Measurements from ENCODE around the gene OR2T2.
"Not testable (repeated sequence)": the region's sequence is repeated elsewhere in the genome, so short reads cannot be mapped to it uniquely, and the experiment has no call there.

Gene OR2T2, protein sequence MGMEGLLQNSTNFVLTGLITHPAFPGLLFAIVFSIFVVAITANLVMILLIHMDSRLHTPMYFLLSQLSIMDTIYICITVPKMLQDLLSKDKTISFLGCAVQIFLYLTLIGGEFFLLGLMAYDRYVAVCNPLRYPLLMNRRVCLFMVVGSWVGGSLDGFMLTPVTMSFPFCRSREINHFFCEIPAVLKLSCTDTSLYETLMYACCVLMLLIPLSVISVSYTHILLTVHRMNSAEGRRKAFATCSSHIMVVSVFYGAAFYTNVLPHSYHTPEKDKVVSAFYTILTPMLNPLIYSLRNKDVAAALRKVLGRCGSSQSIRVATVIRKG

DNA sequence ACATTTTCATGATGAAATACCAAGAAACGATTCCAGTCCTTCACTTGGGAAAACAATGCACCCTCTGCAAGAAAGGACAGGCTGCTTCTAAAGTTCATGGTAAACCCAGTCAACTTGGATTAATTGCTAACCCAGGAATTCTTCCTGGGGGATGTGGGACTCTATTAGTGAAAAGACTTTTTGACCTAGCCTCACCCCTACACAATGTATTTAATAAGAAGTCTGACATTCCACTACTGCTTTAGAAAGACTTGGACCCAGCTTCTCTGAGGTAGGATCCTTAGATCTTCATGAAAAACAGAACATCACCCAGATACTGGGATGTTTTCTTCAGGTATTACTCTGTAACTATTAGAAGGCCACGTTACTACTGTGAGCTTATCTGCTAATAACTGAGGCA, at the start of gene OR2T2:
Gene OR2T2 (plus strand): TSS at position 239 of the 400 bp plus-strand sequence. CDS start 7,161 bp downstream, outside the sequence.
- not testable (repeated sequence) for H3K4me1 ChIP-seq (ENCODE audit: control insufficient read depth, insufficient read depth, low read length); H3K4me3 ChIP-seq (ENCODE audit: low read length); H3K27me3 ChIP-seq (ENCODE audit: control insufficient read depth, insufficient read depth, low read length); H3K36me3 ChIP-seq (ENCODE audit: control insufficient read depth, insufficient read depth, low read length); H3K27ac ChIP-seq (ENCODE audit: low read depth, low read length); H3K9ac ChIP-seq (ENCODE audit: low read length)

DNA sequence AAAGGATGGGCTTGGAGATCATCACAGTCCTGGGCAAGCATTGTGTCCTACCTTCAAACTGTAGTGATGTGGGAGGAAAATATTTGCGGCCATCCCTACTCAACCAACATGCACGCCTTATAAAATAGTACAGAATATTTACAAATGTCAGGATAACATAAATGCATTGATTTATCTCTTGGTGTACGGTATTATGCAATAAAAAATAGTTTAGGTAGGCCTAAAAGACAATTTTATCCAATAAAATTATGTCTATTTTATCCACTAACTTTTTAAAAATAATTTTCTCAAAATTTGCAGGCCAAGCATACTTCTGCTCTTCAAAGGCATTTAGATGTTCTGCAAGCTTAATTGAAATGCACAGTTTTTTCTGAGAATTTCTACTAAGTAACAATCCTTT, 42.7 kb upstream of the OR2T2 start, which contains the start of gene OR2T1:
Gene OR2T1 (plus strand): TSS at position 301 of the 400 bp plus-strand sequence. CDS start 3,100 bp downstream, outside the sequence.
- Histone ChIP-seq H3K27ac (ENCODE audit: low read depth, low read length) (no peak within 1 kb of the TSS), H3K4me3 (ENCODE audit: low read length) (no peak within 1 kb of the TSS), H3K4me1 (ENCODE audit: control insufficient read depth, insufficient read depth, low read length) (no peaks in the 10 kb centered on the region), H3K36me3 (ENCODE audit: control insufficient read depth, insufficient read depth, low read length) (no peaks in the 10 kb centered on the region), H3K9ac (ENCODE audit: low read length) (no peak within 1 kb of the TSS), H3K27me3 (ENCODE audit: control insufficient read depth, insufficient read depth, low read length) (no peaks in the 10 kb centered on the region)

DNA sequence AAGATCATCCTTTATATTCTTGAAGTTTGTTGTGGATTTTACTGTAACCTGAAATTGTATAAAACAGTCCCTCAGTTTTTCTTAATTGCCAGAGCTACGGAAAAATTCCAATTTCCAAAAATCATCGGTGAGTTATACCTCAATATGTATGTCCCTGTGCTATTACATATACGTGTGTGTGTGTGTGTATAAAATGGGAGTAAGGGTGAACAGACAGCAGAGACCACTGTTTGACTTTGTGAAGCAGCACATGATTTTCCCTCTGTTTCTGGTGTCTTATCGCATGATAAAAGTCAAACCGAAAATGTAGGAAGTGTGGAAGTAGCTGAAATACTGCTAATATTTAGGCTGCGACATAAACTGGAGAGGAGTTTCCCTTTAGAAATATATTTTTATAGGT, 41.4 kb upstream of the OR2T2 start:
- Histone ChIP-seq H3K27ac (ENCODE audit: low read depth, low read length) (no peak overlapping the region), H3K9ac (ENCODE audit: low read length) (no peak overlapping the region), H3K27me3 (ENCODE audit: control insufficient read depth, insufficient read depth, low read length) (no peaks in the 10 kb centered on the region), H3K36me3 (ENCODE audit: control insufficient read depth, insufficient read depth, low read length) (no peaks in the 10 kb centered on the region), H3K4me1 (ENCODE audit: control insufficient read depth, insufficient read depth, low read length) (no peaks in the 10 kb centered on the region), H3K4me3 (ENCODE audit: low read length) (no peak overlapping the region)

DNA sequence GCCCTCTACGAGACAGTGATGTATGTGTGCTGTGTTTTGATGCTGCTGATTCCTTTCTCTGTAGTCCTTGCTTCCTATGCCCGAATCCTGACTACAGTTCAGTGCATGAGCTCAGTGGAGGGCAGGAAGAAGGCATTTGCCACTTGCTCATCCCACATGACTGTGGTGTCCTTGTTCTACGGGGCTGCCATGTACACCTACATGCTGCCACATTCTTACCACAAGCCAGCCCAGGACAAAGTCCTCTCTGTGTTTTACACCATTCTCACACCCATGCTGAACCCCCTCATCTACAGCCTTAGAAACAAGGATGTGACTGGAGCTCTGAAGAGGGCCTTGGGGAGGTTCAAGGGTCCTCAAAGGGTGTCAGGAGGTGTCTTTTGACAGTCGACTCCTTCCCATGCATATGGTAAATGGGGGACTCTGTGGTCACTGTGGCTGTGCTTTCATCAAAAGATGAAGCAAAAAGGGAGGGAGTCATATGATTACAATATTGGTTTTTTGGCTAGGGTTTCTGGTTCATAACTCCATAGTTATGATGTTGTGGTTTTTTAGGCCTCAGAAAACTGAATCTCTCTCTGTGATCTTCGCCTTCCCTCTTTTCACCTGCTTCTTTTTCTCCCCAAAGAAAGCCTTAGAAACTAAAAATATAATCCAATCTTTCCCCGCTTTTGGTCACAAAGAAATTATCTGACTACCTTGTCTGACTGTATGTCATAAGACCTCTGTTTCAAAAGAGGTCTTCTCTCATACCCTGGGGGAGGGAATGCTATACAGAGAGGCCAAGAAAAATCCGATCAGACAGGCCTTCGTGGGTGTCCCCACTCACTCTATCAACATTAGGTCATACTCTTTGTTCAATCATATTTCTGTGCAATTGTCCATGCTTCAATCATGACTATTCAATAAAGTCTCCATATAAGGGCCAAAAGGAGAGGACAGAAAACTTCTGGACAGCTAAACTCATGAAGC, 38.4 kb upstream of the OR2T2 start:
- Histone ChIP-seq H3K36me3 (ENCODE audit: control insufficient read depth, insufficient read depth, low read length) (no peaks in the 10 kb centered on the region), H3K27ac (ENCODE audit: low read depth, low read length) (no peak overlapping the region), H3K9ac (ENCODE audit: low read length) (no peak overlapping the region), H3K4me3 (ENCODE audit: low read length) (no peak overlapping the region), H3K4me1 (ENCODE audit: control insufficient read depth, insufficient read depth, low read length) (no peaks in the 10 kb centered on the region), H3K27me3 (ENCODE audit: control insufficient read depth, insufficient read depth, low read length) (no peaks in the 10 kb centered on the region)

DNA sequence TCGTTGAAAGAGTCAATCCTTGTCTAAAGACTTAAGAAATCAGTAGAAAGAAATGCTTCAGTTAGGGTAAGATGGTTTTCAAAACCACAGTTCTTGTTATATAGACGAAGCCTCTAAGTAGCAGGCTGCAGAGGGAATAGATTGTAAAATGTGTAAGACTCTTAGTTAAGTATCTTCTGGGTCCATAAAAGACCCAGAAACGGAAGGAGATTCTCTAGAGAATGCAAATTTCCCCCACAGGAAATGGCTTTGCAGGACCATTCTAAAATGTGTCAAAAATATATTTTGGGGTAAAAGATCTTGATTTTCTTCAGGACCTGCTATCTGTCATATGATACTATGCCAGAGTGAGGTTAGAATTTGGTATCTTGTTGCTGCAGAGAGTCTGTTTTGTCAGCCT, 29.2 kb upstream of the OR2T2 start:
- Histone ChIP-seq H3K9ac (ENCODE audit: low read length) (no peak overlapping the region), H3K36me3 (ENCODE audit: control insufficient read depth, insufficient read depth, low read length) (no peaks in the 10 kb centered on the region), H3K4me3 (ENCODE audit: low read length) (no peak overlapping the region), H3K27me3 (ENCODE audit: control insufficient read depth, insufficient read depth, low read length) (no peaks in the 10 kb centered on the region), H3K27ac (ENCODE audit: low read depth, low read length) (no peak overlapping the region), H3K4me1 (ENCODE audit: control insufficient read depth, insufficient read depth, low read length) (no peaks in the 10 kb centered on the region)

DNA sequence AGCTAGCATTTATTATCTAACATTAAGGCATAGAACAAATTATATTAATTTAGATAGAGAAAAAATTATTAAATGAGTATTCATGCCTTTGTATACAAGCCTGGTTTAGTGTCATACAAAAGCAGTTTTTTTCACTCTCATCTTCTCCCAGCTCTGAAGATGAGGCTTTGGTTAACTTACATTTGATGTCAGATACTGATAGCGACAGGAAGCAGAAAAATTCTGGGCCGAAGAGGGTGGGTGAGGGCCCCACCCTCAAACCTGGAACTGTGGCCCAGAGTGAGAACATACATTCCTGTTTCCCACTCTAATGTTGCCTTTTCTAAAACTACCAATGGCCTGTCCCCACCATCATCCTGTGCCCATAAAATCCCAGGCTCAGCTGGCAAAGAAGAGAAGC, 27.6 kb upstream of the OR2T2 start:
- Histone ChIP-seq H3K9ac (ENCODE audit: low read length) (no peak overlapping the region), H3K36me3 (ENCODE audit: control insufficient read depth, insufficient read depth, low read length) (no peaks in the 10 kb centered on the region), H3K4me3 (ENCODE audit: low read length) (no peak overlapping the region), H3K27ac (ENCODE audit: low read depth, low read length) (no peak overlapping the region), H3K27me3 (ENCODE audit: control insufficient read depth, insufficient read depth, low read length) (no peaks in the 10 kb centered on the region), H3K4me1 (ENCODE audit: control insufficient read depth, insufficient read depth, low read length) (no peaks in the 10 kb centered on the region)

DNA sequence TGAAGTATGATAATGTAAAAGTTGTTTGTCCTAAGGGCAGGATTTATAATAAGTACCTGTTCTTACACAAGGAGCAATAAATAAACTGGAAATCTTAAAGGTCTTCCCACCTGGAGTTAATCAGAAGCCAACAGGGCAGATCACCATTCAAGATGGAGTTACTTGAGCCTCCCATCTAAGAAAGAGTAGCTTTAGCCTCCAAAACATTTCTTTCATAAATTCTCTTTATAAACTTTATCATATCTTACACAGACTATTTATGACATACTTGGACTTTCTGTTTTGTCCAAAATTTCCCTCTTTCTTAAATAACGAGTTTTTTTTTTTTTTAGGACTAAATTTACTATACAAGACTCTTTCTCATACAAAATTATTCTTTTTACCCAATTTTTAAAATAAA, 24.1 kb upstream of the OR2T2 start:
- H3K27me3 ChIP-seq (ENCODE audit: control insufficient read depth, insufficient read depth, low read length): no peaks in the 10 kb centered on the region
- H3K36me3 ChIP-seq (ENCODE audit: control insufficient read depth, insufficient read depth, low read length): no peaks in the 10 kb centered on the region
- H3K4me1 ChIP-seq (ENCODE audit: control insufficient read depth, insufficient read depth, low read length): no peaks in the 10 kb centered on the region
- H3K27ac ChIP-seq (ENCODE audit: low read depth, low read length): no peak overlapping the region
- H3K4me3 ChIP-seq (ENCODE audit: low read length): no peak overlapping the region
- H3K9ac ChIP-seq (ENCODE audit: low read length): no peak overlapping the region

DNA sequence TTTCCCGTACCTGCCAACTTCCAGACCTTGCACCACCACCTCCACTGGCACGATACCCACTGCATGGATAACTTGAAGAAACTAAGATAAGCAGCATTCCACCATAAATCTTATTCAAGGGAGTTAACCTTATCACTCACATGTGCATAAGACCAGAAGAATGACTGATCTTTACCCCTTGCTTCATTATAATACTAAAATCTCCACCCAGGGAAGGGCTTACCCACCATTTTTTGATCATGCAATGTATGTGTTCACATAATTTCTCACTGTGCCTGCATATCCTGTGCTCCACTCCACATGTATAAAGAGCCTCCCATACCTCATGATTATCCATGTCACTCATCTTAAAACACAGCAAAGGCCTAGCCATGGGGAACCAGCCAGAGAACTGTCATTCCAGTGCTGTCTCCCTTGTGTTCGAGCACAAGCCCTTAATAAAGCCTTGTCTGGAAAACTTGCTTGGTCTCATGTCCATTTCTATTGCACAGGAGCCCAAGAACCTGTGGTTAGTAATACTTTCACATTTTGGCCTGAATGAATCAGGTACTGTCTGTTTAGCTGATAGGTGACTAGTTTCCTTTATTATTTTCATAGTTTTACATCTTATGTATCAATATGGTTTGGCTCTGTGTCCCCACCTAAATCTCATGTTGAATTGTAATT, 17.8 kb upstream of the OR2T2 start:
- H3K9ac ChIP-seq (ENCODE audit: low read length); H3K27me3 ChIP-seq (ENCODE audit: control insufficient read depth, insufficient read depth, low read length); H3K27ac ChIP-seq (ENCODE audit: low read depth, low read length); H3K36me3 ChIP-seq (ENCODE audit: control insufficient read depth, insufficient read depth, low read length); H3K4me3 ChIP-seq (ENCODE audit: low read length); H3K4me1 ChIP-seq (ENCODE audit: control insufficient read depth, insufficient read depth, low read length): not testable (repeated sequence)

DNA sequence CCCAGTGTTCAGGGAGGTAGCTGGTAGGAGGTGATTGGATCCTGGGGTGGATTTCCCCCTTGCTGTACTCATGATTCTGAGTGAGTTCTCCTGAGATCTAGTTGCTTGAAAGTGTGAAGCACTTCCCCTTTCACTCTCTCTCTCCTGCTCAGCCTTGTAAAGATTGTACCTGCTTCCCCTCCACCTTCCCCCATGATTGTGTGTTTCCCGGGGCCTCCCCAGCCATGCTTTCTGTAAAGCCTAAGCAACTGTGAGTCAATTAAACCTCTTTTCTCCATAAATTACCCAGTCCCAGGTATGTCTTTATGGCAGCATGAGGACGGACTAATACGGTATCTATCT, 17.3 kb upstream of the OR2T2 start:
- H3K27me3 ChIP-seq (ENCODE audit: control insufficient read depth, insufficient read depth, low read length); H3K4me1 ChIP-seq (ENCODE audit: control insufficient read depth, insufficient read depth, low read length); H3K9ac ChIP-seq (ENCODE audit: low read length); H3K36me3 ChIP-seq (ENCODE audit: control insufficient read depth, insufficient read depth, low read length); H3K27ac ChIP-seq (ENCODE audit: low read depth, low read length); H3K4me3 ChIP-seq (ENCODE audit: low read length): not testable (repeated sequence)

DNA sequence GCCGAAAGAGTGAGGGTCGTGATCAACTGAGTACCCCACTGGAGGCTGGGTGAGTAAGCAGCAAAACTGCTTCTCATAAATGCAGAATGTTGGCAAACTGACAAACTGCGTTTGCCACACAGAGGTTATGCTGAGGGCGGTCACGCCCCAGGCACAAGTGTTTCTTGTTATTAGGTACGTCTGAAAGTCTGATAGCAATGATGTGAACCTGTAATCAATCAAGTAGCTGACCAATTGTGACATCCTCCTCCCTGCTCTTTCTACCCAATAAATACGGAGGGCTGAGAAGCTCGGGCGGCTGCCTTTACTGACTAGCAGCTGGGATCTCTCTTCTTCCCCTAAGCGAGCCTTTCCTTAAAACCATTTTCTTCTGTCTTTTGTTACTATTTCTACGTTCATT, 13.8 kb upstream of the OR2T2 start:
- not testable (repeated sequence) for H3K27me3 ChIP-seq (ENCODE audit: control insufficient read depth, insufficient read depth, low read length); H3K4me3 ChIP-seq (ENCODE audit: low read length); H3K4me1 ChIP-seq (ENCODE audit: control insufficient read depth, insufficient read depth, low read length); H3K36me3 ChIP-seq (ENCODE audit: control insufficient read depth, insufficient read depth, low read length); H3K9ac ChIP-seq (ENCODE audit: low read length); H3K27ac ChIP-seq (ENCODE audit: low read depth, low read length)

DNA sequence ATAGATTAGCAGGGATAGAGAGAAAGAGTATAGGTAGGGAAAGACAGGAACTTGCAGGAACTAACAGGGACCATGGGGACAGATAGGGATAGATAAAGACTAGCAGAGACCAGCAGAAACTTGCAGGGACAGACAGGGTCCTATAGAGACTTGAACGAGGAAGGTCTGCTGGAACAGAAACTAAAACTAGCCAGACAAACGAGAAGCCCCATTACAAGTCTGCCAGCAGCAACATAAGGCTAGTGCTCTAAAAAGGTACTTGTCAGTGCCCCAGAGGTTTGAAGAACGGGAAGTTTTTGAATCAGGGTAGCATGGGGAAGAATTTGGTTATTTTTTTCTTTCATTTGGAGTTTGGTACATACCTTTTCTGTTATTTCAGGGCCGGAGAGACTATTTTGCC, 13.2 kb upstream of the OR2T2 start:
- H3K4me1 ChIP-seq (ENCODE audit: control insufficient read depth, insufficient read depth, low read length); H3K27ac ChIP-seq (ENCODE audit: low read depth, low read length); H3K27me3 ChIP-seq (ENCODE audit: control insufficient read depth, insufficient read depth, low read length): not testable (repeated sequence)

DNA sequence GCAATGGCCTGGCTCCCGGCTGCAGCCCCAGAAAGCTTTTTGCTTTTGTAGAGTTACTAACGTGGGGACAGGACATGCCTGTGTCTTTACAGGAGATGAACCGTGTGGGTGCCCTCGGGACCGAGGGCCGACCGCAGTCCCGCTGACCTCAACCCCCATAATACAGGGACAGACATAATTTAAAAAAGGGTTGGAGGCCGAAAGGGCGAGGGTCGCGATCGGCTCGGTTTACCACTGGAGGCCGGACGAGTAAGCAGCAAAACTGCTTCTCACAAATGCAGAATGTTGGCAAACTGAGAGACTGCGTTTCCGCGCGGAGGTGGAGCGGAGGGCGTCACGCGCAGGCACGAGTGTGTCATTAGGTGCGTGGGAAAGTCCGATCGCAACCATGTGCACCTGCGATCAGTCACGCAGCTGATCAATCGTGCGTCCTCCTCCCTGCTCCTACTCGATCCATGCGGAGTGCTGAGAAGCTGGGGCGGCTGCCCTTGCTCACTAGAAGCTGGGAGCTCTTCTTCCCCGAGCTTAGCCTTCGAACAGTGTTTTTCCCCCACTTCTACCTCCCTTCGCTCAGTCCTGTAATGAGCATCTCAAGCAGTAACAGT, 11.5 kb upstream of the OR2T2 start:
- H3K27ac ChIP-seq (ENCODE audit: low read depth, low read length); H3K9ac ChIP-seq (ENCODE audit: low read length); H3K4me1 ChIP-seq (ENCODE audit: control insufficient read depth, insufficient read depth, low read length); H3K4me3 ChIP-seq (ENCODE audit: low read length); H3K36me3 ChIP-seq (ENCODE audit: control insufficient read depth, insufficient read depth, low read length); H3K27me3 ChIP-seq (ENCODE audit: control insufficient read depth, insufficient read depth, low read length): not testable (repeated sequence)

More for the DNA sequence above, 13.2 kb upstream of the OR2T2 start:
- H3K4me3 ChIP-seq (ENCODE audit: low read length); H3K36me3 ChIP-seq (ENCODE audit: control insufficient read depth, insufficient read depth, low read length); H3K9ac ChIP-seq (ENCODE audit: low read length): not testable (repeated sequence)

Data from rectal smooth muscle tissue (tissue), 1 donor.